EL (cell line): Measurements from ENCODE around the gene DUS3L.

ENCODE experiments used
- DNase-seq: peaks from one replicate; pipeline ENCODE4 v3.0.0-alpha.2; 2016

Gene DUS3L

GRCh38 chr19:5821521-5822180 is 30.7 kb upstream of the DUS3L start:
- no peak for DNase-seq

GRCh38 chr19:5820785-5821184 is 29.8 kb upstream of the DUS3L start:
- no peak for DNase-seq

- DNase-seq: no peak
Measured at GRCh38 chr19:5818594-5818993, 27.6 kb upstream of the DUS3L start.

- no peak for DNase-seq
Measured at GRCh38 chr19:5817218-5817617, 26.3 kb upstream of the DUS3L start.

- no peak for DNase-seq
Measured at GRCh38 chr19:5814852-5815246, 23.9 kb upstream of the DUS3L start.

- no peak for DNase-seq
Measured at GRCh38 chr19:5814123-5814851, 23.3 kb upstream of the DUS3L start.

- DNase-seq: no peak
Measured at GRCh38 chr19:5811117-5811516, 20.2 kb upstream of the DUS3L start.

- DNase-seq: no peak
Measured at GRCh38 chr19:5809469-5809868, 18.5 kb upstream of the DUS3L start.

GRCh38 chr19:5809053-5809452 is 18.1 kb upstream of the DUS3L start:
- DNase-seq: no peak

- no peak for DNase-seq
Measured at GRCh38 chr19:5808120-5808816, 17.3 kb upstream of the DUS3L start.

GRCh38 chr19:5806905-5807304 is 15.9 kb upstream of the DUS3L start:
- no peak for DNase-seq

- DNase-seq: no peak
Measured at GRCh38 chr19:5806133-5806489, 15.1 kb upstream of the DUS3L start.

GRCh38 chr19:5805462-5806132 is 14.6 kb upstream of the DUS3L start:
- peak; percentile 48 for DNase-seq

GRCh38 chr19:5804516-5805461 is 13.8 kb upstream of the DUS3L start, which contains the start of gene NRTN:
TSS of gene NRTN (plus strand) at chr19:5805067. CDS start at chr19:5824166, 19,099 bp downstream.
- DNase-seq: no peak

GRCh38 chr19:5803752-5804515 is 13.0 kb upstream of the DUS3L start:
- peak; percentile 89 for DNase-seq

- no peak for DNase-seq
Measured at GRCh38 chr19:5803441-5803751, 12.4 kb upstream of the DUS3L start.

GRCh38 chr19:5801796-5802619 is 11.0 kb upstream of the DUS3L start:
- DNase-seq: peak; percentile 56

GRCh38 chr19:5800361-5801270 is 9.7 kb upstream of the DUS3L start:
- DNase-seq: no peak
